ENCODE measurements around the gene IGFBP6. TPM values are rescaled to one million over a fixed set of nuclear protein-coding genes. Genes with fewer than 3 reads are reported as not detected.

Gene IGFBP6
- total and polyA plus RNA-seq, 9 of the 15 experiments (the other 6 are each of a cell fraction or from before 2014, with no cell fraction given) = 0.15 to 1.4 (median 0.54) TPM

DNA sequence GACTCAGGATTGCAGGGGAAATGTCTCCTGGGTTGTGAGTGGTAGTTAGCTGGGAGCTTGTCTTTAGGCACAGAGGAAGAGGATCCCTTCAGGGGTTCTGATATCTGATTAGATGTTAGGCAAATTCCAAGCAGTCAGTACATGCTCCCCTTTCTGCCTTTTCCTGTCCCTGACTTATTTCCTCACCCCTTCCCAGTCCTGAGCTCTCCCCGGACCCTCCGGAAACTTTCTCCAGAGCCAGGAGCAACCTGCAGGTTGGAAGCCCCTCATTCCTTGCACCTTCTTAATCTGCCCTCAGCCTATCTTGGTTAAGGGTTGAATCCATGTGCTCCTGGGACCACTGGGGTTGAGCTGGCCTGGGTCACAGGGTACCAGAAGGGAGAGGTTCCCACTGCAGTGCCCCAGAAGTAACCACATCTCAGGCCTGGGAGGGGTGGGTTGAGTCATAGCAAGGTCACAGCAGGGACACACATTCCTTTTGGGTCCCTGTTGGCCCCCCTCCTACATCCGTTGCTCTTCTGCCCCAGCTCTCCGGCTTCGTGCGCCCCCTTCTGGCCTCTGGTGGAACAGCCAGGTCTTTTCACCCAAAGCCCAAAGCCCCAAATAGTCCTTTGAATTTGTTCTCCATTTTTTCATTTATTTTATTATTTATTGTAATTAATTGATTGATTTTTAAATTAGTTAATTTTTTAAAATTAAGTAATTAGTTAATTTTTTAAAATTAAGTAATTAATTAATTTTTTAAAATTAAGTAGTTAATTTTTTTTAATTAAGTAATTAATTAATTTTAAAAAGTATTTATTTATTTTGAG, 1.8 kb downstream of the IGFBP6 start (continued):
- TF ChIP-seq XRCC5 (IDR thresholded peaks at IDR 0.05; ENCODE audit: low read depth, low read length) (peak; percentile 88), NFIC (IDR thresholded peaks at IDR 0.05) (0 out of 2 replicates have a peak, but pooled peaks have one; percentile 17), ZNF12 (CRISPR knock-in tag; IDR thresholded peaks at IDR 0.05) (no peak), PYGO2 (tag; IDR thresholded peaks at IDR 0.05) (no peak), NELFE (IDR thresholded peaks at IDR 0.05; ENCODE audit: insufficient read depth, insufficient read length) (no peak), RBM14 (IDR thresholded peaks at IDR 0.05; ENCODE audit: borderline replicate concordance, insufficient read depth, low read depth, low read length) (no peak), KDM5B (IDR thresholded peaks at IDR 0.05; ENCODE audit: insufficient replicate concordance, low read depth, low read length) (no peak), GABPB1 (CRISPR knock-in tag; IDR thresholded peaks at IDR 0.05) (peak; percentile 47; the same call in 1 of the 2 replicates), CCNT2 (IDR thresholded peaks at IDR 0.05; ENCODE audit: borderline replicate concordance, extremely low read depth, insufficient read length, low read depth, low read length) (peak; percentile 37), BHLHE40 (IDR thresholded peaks at IDR 0.05; ENCODE audit: low read length) (0 out of 2 replicates have a peak, but pooled peaks have one; percentile 41), KDM2B (CRISPR knock-in tag; IDR thresholded peaks at IDR 0.05) (no peak), KAT7 (CRISPR knock-in tag; IDR thresholded peaks at IDR 0.05; ENCODE audit: borderline replicate concordance) (no peak), RUNX1 (IDR thresholded peaks at IDR 0.05; ENCODE audit: low read depth) (no peak), SIN3B (IDR thresholded peaks at IDR 0.05; ENCODE audit: low read depth) (no peak), HMG20A (CRISPR knock-in tag; conservative IDR thresholded peaks at IDR 0.05) (no peak), RBM34 (IDR thresholded peaks at IDR 0.05; ENCODE audit: borderline replicate concordance, insufficient read depth, low read length) (no peak), ZNF140 (CRISPR knock-in tag; IDR thresholded peaks at IDR 0.05) (no peak), NR2C2 (CRISPR knock-in tag; IDR thresholded peaks at IDR 0.05) (peak; percentile 59; the same call in 1 of the 2 replicates), NR2C2 (tag; IDR thresholded peaks at IDR 0.05) (no peak), IRF2 (CRISPR knock-in tag; IDR thresholded peaks at IDR 0.05) (no peak), MYBL2 (IDR thresholded peaks at IDR 0.05; ENCODE audit: low read depth) (no peak), MYBL2 (CRISPR knock-in tag; IDR thresholded peaks at IDR 0.05; ENCODE audit: borderline replicate concordance) (no peak), HCFC1 (IDR thresholded peaks at IDR 0.05; ENCODE audit: low read depth, low read length) (no peak), DACH1 (IDR thresholded peaks at IDR 0.05; ENCODE audit: partially characterized antibody) (peak; percentile 24)
- TF ChIP-seq, protein P1, sequence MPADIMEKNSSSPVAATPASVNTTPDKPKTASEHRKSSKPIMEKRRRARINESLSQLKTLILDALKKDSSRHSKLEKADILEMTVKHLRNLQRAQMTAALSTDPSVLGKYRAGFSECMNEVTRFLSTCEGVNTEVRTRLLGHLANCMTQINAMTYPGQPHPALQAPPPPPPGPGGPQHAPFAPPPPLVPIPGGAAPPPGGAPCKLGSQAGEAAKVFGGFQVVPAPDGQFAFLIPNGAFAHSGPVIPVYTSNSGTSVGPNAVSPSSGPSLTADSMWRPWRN (IDR thresholded peaks at IDR 0.05; ENCODE audit: low read depth) = no peak
- TF ChIP-seq, protein P2, sequence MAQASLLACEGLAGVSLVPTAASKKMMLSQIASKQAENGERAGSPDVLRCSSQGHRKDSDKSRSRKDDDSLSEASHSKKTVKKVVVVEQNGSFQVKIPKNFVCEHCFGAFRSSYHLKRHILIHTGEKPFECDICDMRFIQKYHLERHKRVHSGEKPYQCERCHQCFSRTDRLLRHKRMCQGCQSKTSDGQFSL (CRISPR knock-in tag; IDR thresholded peaks at IDR 0.05) = no peak
- TF ChIP-seq, protein P2 (tag; IDR thresholded peaks at IDR 0.05) = no peak
- TF ChIP-seq, protein P3, sequence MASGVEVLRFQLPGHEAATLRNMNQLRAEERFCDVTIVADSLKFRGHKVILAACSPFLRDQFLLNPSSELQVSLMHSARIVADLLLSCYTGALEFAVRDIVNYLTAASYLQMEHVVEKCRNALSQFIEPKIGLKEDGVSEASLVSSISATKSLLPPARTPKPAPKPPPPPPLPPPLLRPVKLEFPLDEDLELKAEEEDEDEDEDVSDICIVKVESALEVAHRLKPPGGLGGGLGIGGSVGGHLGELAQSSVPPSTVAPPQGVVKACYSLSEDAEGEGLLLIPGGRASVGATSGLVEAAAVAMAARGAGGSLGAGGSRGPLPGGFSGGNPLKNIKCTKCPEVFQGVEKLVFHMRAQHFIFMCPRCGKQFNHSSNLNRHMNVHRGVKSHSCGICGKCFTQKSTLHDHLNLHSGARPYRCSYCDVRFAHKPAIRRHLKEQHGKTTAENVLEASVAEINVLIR (CRISPR knock-in tag; IDR thresholded peaks at IDR 0.05) = no peak
